ENCODE results near the gene HDAC5.
"Not testable (repeated sequence)": the region's sequence is repeated elsewhere in the genome, so short reads cannot be mapped to it uniquely, and the experiment has no call there.

HDAC5 gene

DNA sequence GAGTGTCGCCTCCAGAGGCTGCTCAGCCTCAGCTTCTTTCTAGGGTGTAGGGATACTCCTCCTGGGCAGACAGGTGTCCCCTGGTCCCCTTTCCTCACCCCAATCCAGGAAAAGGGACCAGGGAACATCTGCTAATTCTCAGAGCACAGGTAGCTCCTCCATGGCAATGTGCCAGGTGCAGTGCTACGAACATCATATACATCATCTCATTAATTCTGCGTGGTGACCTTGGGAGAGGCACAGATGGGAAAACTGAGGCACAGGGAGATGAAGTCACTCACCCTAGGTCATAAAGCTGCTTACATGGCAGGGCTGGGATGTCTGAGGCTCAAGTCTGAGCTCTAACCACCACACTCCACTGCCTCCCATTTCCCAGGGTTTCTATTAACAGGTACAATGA, 11.7 kb downstream of the HDAC5 start:
- DNase-seq (ENCODE audit: low read depth, low spot score): no peak

DNA sequence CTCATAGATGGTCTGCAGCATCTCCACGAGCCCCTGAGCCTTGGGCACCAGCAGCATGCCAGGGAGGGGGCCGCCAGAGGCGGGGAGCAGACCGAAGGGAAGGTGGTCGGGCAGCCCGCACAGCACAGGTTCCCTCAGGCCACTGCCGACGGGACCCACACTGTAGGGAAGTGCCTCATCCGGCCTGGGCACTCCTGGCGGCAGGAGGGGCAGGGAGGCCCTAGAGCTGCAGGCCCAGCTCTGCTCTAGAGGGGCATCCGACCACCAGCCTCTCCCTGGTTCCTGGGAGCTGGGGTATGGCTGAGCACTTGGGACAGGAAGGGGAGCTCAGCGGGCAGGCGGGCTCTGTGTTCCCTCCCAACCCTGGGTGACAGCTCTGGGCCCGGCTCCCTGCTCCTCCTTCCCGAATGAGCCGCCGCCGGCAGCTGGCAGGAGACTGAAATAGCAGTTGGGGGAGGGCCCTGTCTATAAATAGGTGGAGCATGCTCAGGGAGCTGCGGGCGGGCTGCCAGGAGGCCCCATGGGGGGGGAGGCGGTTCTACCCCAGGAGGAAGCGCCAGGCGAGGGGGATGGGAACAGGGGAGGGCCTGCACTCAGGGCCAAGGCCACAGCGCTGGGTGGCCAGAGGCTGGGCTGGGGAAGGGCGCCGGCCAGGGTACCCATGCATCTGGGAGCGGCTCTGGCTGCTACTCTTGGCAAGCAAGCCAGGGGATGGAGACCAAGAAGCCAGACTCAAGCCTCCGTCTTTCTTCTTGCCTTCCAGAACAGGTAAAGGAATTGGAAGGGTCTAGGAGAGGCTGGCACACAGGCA, 12.4 kb downstream of the HDAC5 start:
- no peak for DNase-seq (ENCODE audit: low read depth, low spot score)

DNA sequence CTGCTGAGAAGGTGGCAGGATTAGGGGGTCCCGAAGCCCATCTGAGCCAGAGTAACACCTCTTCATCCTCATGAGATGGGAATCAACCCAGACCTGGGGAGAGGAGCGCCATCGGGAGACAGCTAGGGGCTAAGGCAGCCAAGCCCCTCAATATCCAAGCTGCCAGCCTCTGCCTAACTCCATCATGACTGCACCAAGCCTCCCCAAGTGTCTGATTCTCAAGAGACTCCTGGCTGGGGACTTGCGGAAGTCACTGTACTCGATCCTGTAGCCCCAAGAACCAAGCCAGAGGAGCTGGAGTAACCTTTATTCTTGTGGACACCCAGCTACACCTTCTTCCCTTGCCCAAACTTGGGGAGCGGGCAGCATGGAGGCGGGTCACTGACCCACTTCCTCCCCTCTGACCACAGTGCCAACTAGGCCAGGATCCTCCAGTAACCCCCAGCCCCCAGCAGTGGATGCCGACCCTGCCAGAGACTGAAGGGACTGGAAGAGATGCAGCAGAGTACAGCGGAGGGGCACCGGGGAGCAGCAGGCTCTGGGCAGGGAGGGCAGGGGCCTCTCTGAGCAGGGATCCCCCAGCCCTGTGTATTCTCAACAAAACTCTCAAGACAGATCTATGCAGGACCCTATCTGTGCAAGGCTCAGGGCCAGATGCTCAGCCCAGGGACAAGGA, 13.3 kb downstream of the HDAC5 start:
- no peak for DNase-seq (ENCODE audit: low read depth, low spot score)

DNA sequence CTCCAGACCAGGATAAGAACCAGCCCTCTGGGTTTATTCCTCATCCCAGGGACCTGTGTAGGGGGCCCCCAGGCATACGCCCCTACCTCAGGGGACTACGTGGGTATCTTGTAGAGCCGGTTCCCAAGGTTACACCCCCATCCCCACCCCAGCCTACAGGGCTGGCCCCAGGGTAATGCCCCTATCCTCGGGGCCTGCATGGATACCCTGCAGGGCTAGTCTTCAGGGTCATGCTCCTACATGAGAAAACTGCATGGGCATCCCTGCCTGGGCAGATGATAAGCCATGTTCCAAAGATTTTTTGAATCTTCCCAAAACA, 14.2 kb downstream of the HDAC5 start:
- DNase-seq (ENCODE audit: low read depth, low spot score): no peak

DNA sequence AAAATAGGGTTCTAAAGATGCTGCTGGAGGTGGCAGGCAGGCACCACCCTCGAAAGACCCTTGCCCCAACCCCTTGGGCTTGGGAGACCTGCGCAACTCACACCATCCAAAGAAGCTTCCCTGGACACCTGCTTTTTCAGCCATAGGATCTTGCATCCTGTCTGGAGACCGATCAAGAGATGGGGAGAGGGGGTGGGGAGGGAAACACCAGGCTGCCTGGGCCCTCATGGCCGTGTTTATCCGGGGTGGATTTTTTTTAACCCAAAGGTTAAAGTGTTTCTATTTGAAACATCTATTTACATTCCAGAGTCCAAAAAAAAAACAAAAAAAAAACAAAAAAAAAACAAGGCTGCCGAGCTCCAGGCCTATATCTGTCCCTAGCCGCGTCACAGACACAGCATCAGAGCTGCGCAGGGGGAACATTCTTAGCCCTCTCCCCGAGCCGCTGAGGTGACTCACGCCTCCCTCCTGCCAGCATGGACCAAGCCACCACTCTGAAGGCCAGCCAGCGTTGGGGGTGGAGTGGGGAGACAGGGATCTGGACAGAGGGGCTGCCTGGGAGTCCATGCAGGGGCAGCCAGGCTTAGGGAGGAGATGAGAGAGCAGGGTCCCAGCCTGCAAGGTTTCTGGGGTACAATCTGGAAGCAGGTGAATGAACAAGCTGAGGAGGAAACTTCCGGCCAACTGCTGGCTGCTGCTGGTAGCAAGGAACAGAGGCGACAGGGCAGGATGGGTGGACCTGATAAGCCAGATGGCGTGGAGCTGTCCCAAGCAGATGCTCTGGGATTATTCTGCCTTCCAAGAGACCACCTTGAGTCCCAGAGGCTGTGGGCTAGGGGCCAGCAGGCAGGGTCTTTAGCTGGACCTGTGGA, 14.8 kb downstream of the HDAC5 start:
- DNase-seq (ENCODE audit: low read depth, low spot score): no peak

DNA sequence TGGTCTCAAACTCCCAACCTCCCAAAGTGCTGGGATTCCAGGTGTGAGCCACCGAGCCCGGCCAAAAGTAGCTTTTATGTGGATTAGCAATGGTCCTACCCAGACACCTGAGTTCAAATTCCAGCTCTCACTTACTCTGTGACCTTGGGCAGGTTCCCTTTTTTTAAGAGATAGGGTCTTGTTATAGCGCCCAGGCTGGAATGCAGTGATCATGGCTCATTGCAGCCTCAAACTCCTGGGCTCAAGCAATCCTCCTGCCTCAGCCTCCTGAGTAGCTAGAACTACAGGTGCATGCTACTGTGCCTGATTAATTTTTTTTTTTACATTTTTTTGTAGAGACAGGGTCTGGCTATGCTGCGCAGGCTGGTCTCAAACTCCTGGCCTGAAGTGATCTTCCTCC, 16.6 kb downstream of the HDAC5 start:
- no peak for DNase-seq (ENCODE audit: low read depth, low spot score)

DNA sequence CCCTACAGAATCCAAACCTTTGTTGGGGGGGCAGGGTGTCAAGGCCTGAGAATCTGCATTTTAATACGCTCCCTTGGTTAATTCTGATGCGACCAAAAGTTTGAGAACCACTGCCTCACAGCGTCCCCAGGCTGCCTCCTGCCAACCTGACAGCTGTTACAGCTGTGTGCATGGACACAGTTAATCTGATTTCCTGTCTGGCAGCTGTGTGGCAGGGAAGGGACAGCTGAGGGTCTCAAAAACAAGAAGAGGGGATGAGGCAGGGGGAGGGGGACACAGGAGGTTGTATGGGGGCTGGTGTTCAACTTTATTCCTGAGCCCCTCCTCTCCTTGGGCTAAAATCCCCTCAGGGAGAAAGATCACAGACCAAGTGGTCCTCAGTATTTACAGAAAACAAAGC, 17.5 kb downstream of the HDAC5 start:
- no peak for DNase-seq (ENCODE audit: low read depth, low spot score)

DNA sequence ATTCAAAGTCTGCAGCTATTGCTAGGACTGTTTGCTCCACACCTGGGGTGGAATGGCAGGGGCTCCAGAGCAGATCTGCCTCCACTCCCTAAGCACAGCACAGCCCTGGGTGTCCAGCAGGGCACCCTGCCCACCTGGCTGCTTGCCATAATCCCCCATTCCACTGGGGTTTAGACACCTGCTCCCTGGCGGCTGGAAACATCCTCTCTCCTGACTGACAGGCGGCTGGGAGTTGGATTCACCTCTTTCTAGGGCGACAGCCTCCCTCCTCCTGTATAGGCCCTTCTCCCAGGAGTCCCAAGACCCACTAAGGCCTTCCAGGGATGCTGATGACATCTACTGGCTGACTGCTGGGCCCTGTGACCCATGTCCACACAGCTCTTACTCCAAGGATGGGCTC, 18.0 kb downstream of the HDAC5 start:
- DNase-seq (ENCODE audit: low read depth, low spot score): no peak

DNA sequence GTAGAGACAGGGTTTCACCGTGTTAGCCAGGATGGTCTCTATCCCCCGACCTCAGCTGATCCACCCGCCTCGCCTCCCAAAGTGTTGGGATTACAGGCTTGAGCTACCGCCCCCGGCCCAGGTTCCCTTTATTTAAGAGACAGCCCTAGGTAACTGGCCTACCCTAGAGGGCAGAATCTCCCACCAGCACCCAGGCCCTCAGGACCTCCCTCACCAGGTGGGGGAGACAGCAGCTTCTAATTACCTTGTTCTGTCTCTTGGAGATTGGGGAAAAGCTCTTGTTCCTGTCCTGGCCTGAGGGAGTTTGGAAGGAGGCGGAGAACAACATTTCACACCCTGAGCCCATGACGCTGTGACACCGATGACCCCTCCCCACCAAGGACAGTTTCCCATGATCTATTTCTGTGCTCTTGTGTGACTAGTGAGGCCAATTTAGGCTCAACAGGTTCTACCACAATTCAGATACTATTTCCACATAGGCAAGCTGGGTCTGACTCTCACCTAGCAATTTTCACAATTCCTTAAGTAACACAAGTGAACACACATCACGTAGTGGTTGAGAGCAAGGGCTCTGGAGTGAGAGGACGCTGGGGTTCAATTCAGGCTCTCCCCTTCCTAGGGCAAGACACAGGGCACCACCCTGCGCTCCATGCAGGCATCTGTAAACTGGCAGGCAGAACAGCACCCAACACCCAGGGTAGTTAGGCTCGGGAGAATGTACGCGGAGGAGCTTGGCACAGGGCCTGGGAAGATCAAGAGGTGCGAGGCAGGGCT, 20.4 kb downstream of the HDAC5 start:
- no peak for DNase-seq (ENCODE audit: low read depth, low spot score)

DNA sequence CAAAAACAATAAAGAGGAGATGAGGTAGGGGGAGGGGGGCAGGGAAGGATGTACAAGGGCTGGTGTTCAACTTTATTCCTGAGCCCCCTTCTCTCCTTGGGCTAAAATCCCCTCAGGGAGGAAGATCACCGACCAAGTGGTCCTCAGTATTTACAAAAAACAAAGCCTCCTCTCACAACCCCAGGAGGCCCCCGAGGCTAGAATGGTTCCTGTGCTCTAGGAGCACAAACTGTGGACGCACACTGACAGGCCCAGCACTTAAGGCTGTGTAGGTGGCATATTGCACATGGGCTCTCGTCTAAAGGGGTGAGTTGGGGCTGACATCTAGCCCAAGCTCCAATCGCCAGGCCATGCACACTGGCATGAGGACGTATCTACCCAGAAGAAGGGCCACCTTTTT, 21.6 kb downstream of the HDAC5 start:
- not testable (repeated sequence) for DNase-seq (ENCODE audit: low read depth, low spot score)

DNA sequence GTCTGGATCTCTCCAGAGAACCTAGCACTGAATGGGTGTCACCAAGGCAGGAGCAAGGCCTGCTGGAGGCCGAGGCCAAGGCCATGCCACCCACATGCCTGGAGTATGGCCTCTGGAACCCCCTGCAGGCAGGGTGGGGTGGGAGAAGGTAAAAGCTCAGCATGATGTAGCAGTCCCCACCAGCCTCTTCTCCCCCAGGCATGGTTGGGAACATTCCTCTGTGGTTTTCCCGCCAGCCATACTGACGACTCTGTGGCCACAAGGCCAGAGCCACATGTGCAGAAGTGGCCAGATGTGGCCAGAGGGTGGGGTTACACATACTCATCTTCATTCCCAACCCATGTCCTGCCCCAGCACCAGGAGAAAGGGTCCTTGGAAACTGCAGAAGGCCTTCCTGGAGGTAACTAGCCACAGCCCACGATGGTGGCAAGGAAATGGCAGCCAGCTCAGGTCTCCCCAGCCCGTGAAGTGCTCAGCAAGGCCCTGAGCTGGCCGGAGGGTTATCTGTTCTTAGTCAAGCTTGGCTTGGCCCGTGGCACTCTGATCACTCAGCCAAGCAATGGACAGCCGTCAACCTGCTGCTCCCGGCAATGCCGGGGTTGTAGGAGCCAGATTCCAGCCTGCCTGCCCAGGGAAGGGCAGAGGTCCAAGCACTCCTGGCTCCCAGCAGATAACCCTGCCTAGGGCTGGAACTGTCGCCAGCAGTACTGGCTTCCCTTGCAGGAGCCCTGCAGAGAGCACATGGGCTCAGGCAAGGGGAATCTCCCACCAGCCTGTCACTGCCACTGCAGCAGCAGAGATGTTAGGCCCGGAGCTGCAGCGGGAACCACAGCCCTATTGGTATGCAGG, 26.1 kb downstream of the HDAC5 start:
- DNase-seq (ENCODE audit: low read depth, low spot score): no peak

DNA sequence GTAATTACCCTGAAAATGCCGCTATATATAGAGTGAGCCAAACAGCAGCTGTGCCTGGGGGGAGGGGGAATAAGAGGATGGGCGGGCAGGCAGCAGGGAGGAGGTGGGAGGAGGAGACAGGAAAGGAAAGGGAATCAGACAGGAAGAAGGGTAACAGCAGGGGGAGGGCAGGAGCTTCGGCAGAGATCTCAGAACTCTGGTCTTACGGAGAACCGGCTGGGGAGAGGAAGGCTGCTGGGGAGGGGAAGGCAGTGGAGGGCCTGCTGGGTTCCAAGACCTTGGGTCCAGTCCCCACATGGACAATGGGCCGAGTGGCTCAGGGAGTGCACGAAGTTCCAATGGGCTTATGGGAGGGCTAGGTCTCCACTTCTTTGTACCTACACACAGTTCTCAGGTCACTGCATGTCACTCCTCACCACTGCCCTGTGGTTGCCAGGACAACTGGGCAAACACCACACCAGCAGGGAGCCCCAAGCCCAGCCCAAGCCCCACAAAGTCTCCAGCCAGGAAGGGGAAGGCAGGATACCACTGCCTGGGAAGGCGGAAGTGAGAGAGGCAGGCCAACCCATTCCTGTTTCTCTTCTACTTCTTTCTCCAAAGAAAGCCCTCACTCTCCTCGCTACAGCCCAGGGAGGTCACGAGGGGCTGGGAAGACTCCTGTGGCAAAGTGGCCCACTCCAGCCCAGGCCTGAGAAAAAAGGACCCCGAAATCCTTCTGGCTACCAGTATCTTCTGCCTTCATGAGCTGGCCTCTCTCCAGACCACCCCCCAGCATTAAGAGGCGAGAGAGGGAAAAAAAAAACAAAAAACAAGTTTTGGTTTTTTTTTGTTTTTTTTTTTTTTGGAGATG, 27.6 kb downstream of the HDAC5 start:
- DNase-seq (ENCODE audit: low read depth, low spot score): peak; percentile 92

DNA sequence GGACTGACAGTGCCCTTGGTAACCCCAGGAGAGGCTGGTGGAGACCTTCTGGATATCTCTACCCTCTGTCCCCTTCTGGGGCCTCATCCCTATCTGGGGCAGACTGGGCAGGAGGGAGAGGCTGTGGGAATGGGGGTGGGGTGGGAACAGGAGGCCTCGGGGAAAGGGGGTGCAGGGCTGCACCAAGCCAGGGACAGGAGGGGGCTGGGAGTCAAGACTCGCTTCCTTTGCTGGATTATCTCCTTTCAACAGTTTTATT, 28.1 kb downstream of the HDAC5 start:
- DNase-seq (ENCODE audit: low read depth, low spot score): no peak

DNA sequence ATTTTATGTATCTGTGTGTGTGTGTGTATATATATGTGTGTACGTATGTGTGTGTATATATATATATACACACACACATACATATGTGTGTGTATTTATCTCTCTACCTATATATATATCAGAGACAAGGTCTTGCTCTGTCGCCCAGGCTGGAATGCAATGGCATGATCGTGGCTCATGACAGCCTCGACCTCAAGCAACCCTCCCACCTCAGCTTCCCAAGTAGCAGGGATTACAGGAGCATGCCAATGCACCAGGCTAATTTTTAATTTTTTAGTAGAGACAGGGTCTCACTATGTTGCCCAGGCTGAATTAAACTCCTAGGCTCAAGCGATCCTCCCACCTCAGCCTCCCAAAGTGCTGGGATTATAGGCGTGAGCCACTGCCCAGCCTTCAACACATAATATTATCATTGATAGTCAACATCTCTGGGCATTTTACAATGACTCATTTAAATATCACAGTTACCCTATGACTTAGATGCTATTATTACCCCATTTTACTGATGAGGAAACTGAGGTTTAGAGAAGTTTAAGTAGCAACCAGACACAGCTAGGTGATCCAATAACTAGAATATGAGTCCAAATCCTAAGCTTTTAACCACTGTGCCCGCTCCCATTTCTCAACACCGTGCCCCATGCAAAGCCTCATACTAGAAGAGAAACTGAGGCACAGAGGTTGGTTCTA, 28.6 kb downstream of the HDAC5 start:
- no peak for DNase-seq (ENCODE audit: low read depth, low spot score)

DNA sequence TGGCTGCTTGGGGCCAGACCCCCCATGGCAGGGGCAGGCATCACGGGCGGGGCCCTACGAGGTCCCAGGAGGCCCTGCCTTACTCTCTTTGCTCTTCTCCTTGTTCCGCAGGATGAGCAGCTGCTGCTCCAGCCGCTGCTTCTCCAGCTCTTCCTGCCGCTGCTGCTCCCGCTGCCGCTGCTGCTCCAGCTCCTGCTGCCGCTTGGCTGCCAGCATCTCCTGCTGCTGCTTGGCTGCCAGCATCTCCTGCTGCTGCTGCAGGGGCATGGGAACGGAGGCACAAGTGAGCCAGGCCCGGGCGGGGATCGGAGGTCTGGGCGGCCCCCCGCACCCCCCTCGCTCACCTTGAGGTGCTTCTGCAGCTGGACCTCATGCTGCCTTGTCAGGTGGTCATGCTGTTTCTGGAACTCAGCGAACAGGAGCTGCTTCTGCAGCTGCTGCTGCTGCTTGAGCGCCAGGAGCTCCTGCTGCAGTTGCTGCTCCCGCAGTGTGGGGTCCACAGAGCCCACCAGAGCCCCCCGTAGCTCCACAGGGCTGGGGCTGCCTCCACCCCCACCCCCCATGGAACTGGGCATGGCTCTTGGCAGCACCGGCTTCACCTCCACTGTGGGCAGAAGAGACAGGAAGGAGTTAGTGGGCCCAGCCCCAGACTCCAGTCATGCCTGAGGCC, 30.1 kb downstream of the HDAC5 start:
- no peak for DNase-seq (ENCODE audit: low read depth, low spot score)

DNA sequence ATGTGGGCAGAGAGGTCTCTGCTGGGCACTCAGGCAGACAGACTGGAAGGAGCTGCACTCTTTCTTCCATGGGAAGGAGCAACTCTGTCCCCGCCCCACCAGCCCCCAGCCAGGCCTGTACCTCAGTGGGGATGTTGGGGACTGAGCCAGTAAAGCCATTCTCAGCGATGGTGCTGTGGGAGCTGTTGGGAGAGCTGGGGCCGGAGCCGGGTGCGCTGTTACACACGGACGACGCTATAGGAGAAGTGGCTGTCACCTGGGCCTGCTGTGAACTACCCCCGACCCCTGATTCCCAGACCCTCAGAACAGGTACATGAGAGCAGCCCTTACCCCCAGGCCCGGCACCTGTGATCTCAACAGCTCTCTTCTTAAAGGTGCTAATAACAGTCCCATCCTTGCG, 31.4 kb downstream of the HDAC5 start:
- no peak for DNase-seq (ENCODE audit: low read depth, low spot score)

DNA sequence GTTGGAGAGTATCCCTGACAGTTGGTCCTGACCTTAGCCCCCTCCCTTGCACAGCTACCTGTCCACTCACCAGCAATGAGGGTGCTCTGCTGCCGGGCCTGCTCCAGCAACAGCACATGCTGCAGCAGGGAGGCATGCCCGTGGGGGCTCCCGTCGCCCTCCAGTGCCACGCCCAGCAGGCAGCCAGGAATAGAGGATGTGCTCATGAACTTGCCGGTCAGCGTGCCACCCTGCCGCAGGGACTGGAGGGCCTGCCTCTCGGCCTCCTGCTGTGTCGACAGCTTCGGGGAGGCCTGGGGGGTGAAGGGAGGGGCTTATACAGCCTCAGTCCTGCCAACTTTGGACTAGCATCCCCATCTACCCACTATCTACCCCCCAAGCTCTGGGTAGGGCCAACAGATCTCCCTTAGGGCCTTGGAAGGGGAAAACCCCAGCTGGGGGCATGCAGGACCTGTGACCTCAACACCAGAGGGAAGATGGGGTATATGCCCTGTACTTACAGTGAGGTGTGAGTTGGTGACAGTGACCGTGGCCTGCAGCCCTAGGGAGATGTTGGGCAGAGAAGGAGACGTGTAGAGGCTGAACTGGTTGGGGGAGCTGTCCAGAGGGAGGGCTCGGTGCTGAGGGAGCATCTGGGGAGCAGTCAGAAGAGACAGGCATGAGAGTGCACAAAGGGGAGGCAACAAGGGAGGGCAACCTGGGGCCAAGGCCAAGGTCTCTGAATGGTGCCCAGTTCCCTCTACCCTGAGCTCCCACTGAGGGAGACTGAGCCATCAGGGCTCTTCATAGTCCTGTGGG, 32.0 kb downstream of the HDAC5 start:
- DNase-seq (ENCODE audit: low read depth, low spot score): no peak

DNA sequence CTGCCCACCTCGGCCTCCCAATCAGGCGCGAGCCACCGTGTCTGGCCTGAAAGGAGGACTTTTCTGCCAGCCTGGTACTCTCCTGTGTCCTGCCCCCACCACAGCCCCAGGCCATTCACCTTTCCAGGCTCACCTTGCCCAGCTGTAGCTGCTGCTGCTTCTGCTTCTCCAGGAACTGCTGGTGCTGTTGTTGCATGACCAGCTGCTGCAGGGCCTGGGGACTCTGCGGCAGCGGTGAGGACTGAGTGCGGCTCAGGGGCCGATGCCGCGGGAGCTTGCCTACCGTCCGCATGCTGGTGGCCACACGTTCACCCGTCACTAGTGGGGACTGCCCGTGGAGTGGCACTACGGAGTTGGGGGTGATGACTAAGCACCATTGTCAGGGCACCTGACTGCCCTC, 35.2 kb downstream of the HDAC5 start:
- no peak for DNase-seq (ENCODE audit: low read depth, low spot score)
